Skin of body (tissue), 2 donors: ENCODE measurements around the gene AUTS2. TPM values are rescaled to one million over a fixed set of nuclear protein-coding genes. Genes with fewer than 3 reads are reported as not detected.

ENCODE experiments used
- DNase-seq: peaks from one replicate; lab custom pipeline; 2025; lab: John Stamatoyannopoulos, UW
- total RNA-seq: library from RNA; depleted of rRNA; stranded (reverse); fragments of >200 nt; gene quantifications from one replicate; pipeline ENCODE4 v1.2.3, GENCODE V29; 2014

The AUTS2 gene
- total RNA-seq, 1 donor from 2014 or later = 61.0 TPM

GRCh38 chr7:70400829-70401380 is 802.6 kb downstream of the AUTS2 start:
- DNase-seq = no peak

GRCh38 chr7:70402069-70402468 is 803.8 kb downstream of the AUTS2 start:
- DNase-seq = no peak

GRCh38 chr7:70405241-70405640 is 807.0 kb downstream of the AUTS2 start:
- no peak for DNase-seq

- DNase-seq = peak; percentile 66
These were observed 808.1 kb downstream of the AUTS2 start for GRCh38 chr7:70406186-70406949.

- DNase-seq = no peak
These were observed 808.6 kb downstream of the AUTS2 start for GRCh38 chr7:70406950-70407209.

GRCh38 chr7:70408477-70408876 is 810.2 kb downstream of the AUTS2 start:
- DNase-seq = no peak

GRCh38 chr7:70408891-70409290 is 810.6 kb downstream of the AUTS2 start:
- no peak for DNase-seq

GRCh38 chr7:70410134-70410750 is 812.0 kb downstream of the AUTS2 start:
- DNase-seq = no peak

GRCh38 chr7:70414368-70414767 is 816.1 kb downstream of the AUTS2 start:
- DNase-seq = no peak

GRCh38 chr7:70415179-70415972 is 817.1 kb downstream of the AUTS2 start:
- no peak for DNase-seq

GRCh38 chr7:70416347-70416985 is 818.2 kb downstream of the AUTS2 start:
- DNase-seq = no peak

GRCh38 chr7:70416986-70417655 is 818.8 kb downstream of the AUTS2 start:
- DNase-seq = no peak

- DNase-seq = no peak
These were observed 821.5 kb downstream of the AUTS2 start for GRCh38 chr7:70419526-70420380.

- DNase-seq = no peak
These were observed 822.0 kb downstream of the AUTS2 start for GRCh38 chr7:70420381-70420662.

GRCh38 chr7:70421319-70421718 is 823.0 kb downstream of the AUTS2 start:
- no peak for DNase-seq

- no peak for DNase-seq
These were observed 828.1 kb downstream of the AUTS2 start for GRCh38 chr7:70426249-70426880.

- DNase-seq = no peak
These were observed 834.3 kb downstream of the AUTS2 start for GRCh38 chr7:70432567-70433001.

GRCh38 chr7:70434376-70434775 is 836.1 kb downstream of the AUTS2 start:
- no peak for DNase-seq

GRCh38 chr7:70434821-70435220 is 836.5 kb downstream of the AUTS2 start:
- DNase-seq = no peak

- no peak for DNase-seq
These were observed 837.4 kb downstream of the AUTS2 start for GRCh38 chr7:70435634-70436033.
